Measurements from ENCODE around the gene ABCF1. TPM values are rescaled to one million over a fixed set of nuclear protein-coding genes. Genes with fewer than 3 reads are reported as not detected.

Gene ABCF1
- total and polyA plus RNA-seq, 2 of the 8 experiments (the other 6 are each of a cell fraction or from before 2014, with no cell fraction given) = 48.8 to 123 TPM

GRCh38 chr6:30626484-30627366 lies 55.5 kb downstream of the ABCF1 start, which contains the start of gene ATAT1 (continued):
- no peak for TF ChIP-seq FOSL1 (IDR thresholded peaks at IDR 0.05; ENCODE audit: insufficient read depth, low read depth, low read length)
- TF ChIP-seq BACH1 (IDR thresholded peaks at IDR 0.05; ENCODE audit: low read length) = no peak
- TF ChIP-seq SP1 (IDR thresholded peaks at IDR 0.05; ENCODE audit: low read depth, low read length) = no peak
- TF ChIP-seq BCL11A (IDR thresholded peaks at IDR 0.05; ENCODE audit: low read depth in 2 of 2, low read length in 2 of 2) = no peak
- peak; percentile 67 for TF ChIP-seq TAF1 (IDR thresholded peaks at IDR 0.05; ENCODE audit: low read depth, low read length)
- no peak for TF ChIP-seq ATF3 (IDR thresholded peaks at IDR 0.05; ENCODE audit: insufficient read depth, low read depth, low read length)
- TF ChIP-seq MAX (IDR thresholded peaks at IDR 0.05) = peak; percentile 61
- TF ChIP-seq RAD21 (IDR thresholded peaks at IDR 0.05 in 1 of 2, conservative IDR thresholded peaks at IDR 0.05 in 1 of 2; ENCODE audit: low read depth in 2 of 2, low read length in 2 of 2) = peak in 1 of 2 experiments; percentile 29; a peak in 2 of 4 replicates
- no peak for TF ChIP-seq SIX5 (IDR thresholded peaks at IDR 0.05; ENCODE audit: low read depth, low read length)
- no peak for TF ChIP-seq SIRT6 (IDR thresholded peaks at IDR 0.05; ENCODE audit: low read length)
- TF ChIP-seq KDM4A (IDR thresholded peaks at IDR 0.05; ENCODE audit: low read depth, low read length, severe bottlenecking) = peak; percentile 38
- no peak for TF ChIP-seq SP2 (IDR thresholded peaks at IDR 0.05; ENCODE audit: low read length)
- no peak for TF ChIP-seq ATF2 (IDR thresholded peaks at IDR 0.05; ENCODE audit: low read length)
- no peak for TF ChIP-seq GTF2F1 (IDR thresholded peaks at IDR 0.05; ENCODE audit: borderline replicate concordance, low read depth, low read length)
- TF ChIP-seq YY1 (IDR thresholded peaks at IDR 0.05; ENCODE audit: low read depth, low read length) = peak; percentile 30; the same call in 1 of the 2 replicates
- no peak for TF ChIP-seq SP4 (IDR thresholded peaks at IDR 0.05; ENCODE audit: low read length)
- no peak for TF ChIP-seq TCF12 (IDR thresholded peaks at IDR 0.05; ENCODE audit: low read depth, low read length)
- TF ChIP-seq PHF8 (conservative IDR thresholded peaks at IDR 0.05; ENCODE audit: low read depth, low read length) = peak; percentile 76
- TF ChIP-seq CTCF (IDR thresholded peaks at IDR 0.05; ENCODE audit: control extremely low read depth in 1 of 3, insufficient read depth in 1 of 3, low read depth in 1 of 3, low read length in 3 of 3) = peak; percentile 37 to 57 (median 44)
